Liver (tissue), 9 donors: ENCODE measurements around the gene ARAP2. TPM values are rescaled to one million over a fixed set of nuclear protein-coding genes. Genes with fewer than 3 reads are reported as not detected.

Experiments
- DNase-seq: peaks from one replicate; pipeline ENCODE4 v3.0.0-alpha.2; 2017; ENCODE audit warnings: low spot score
- H3K27ac ChIP-seq, 2 donors: one replicate each; pipeline ENCODE4 v1.7.0; 2013; ENCODE audit warnings: inconsistent platforms in 2 of 2, low read length in 2 of 2, control low read depth in 1 of 2, low read depth in 1 of 2, mild to moderate bottlenecking in 1 of 2
- H3K27me3 ChIP-seq, 4 donors: one replicate each; pipeline versions ENCODE4 v1.6.1 to v1.7.0; 2013; ENCODE audit warnings: low read length in 3 of 4, inconsistent platforms in 1 of 4, mild to moderate bottlenecking in 1 of 4, moderate library complexity in 1 of 4; ENCODE audit not compliant: control insufficient read depth in 4 of 4, insufficient read depth in 4 of 4
- H3K36me3 ChIP-seq, 4 donors: one replicate each; pipeline versions ENCODE4 v1.6.1 to v1.7.0; 2013; ENCODE audit warnings: low read length in 3 of 4, mild to moderate bottlenecking in 3 of 4, low read depth in 1 of 4, moderate library complexity in 1 of 4; ENCODE audit not compliant: control insufficient read depth in 4 of 4, insufficient read depth in 3 of 4
- H3K4me1 ChIP-seq, 4 donors: one replicate each; pipeline versions ENCODE4 v1.6.1 to v1.7.0; 2013; ENCODE audit warnings: low read length in 3 of 4, mild to moderate bottlenecking in 3 of 4, moderate library complexity in 1 of 4; ENCODE audit not compliant: control insufficient read depth in 4 of 4, insufficient read depth in 4 of 4
- H3K4me3 ChIP-seq, 3 donors: one replicate each; pipeline versions ENCODE4 v1.6.1 to v1.7.0; 2013; ENCODE audit warnings: low read length in 3 of 3, control low read depth in 1 of 3, low read depth in 1 of 3, mild to moderate bottlenecking in 1 of 3
- H3K9ac ChIP-seq, 2 donors: one replicate each; pipeline ENCODE4 v1.7.0; 2013; ENCODE audit warnings: low read length in 2 of 2, mild to moderate bottlenecking in 2 of 2, moderate library complexity in 2 of 2, control low read depth in 1 of 2, low read depth in 1 of 2
- H3K9me3 ChIP-seq, 4 donors: one replicate each; pipeline versions ENCODE4 v1.6.1 to v1.7.0; 2013; ENCODE audit warnings: low read length in 3 of 4; ENCODE audit not compliant: control insufficient read depth in 4 of 4
- ATF3 ChIP-seq: IDR thresholded peaks from 2 replicates; pipeline ENCODE4 v1.6.1; 2016; ENCODE audit warnings: antibody characterized with exemption
- CTCF ChIP-seq: fragments of 150-350 bp; IDR thresholded peaks from 2 replicates; pipeline ENCODE4 v1.5.1; 2017; ENCODE audit warnings: improper control_type of control experiment, low read depth, low read length; ENCODE audit not compliant: missing input control
- EGR1 ChIP-seq, 2 donors: IDR thresholded peaks; 2 replicates each; pipeline ENCODE4 v1.6.1; 2016 to 2018; ENCODE audit warnings: antibody characterized with exemption in 2 of 2, low read depth in 2 of 2
- FOXA2 ChIP-seq: IDR thresholded peaks from 2 replicates; pipeline ENCODE4 v1.6.1; 2016; ENCODE audit warnings: antibody characterized with exemption
- GABPA ChIP-seq, 2 donors: IDR thresholded peaks in 1 of 2; conservative IDR thresholded peaks in 1 of 2; 2 replicates each; pipeline ENCODE4 v1.6.1; 2016; ENCODE audit warnings: antibody characterized with exemption in 2 of 2, mild to moderate bottlenecking in 1 of 2, moderate library complexity in 1 of 2
- HNF4A ChIP-seq, 2 donors: conservative IDR thresholded peaks; 2 replicates each; pipeline ENCODE4 v1.6.1; 2016; ENCODE audit warnings: antibody characterized with exemption in 2 of 2, mild to moderate bottlenecking in 2 of 2
- HNF4G ChIP-seq: IDR thresholded peaks from 2 replicates; pipeline ENCODE4 v1.6.1; 2016; ENCODE audit warnings: antibody characterized with exemption
- JUND ChIP-seq, 2 donors: IDR thresholded peaks; 2 replicates each; pipeline ENCODE4 v1.6.1; 2016; ENCODE audit warnings: antibody characterized with exemption in 2 of 2
- NR2F2 ChIP-seq: IDR thresholded peaks from 2 replicates; pipeline ENCODE4 v1.6.1; 2016; ENCODE audit warnings: antibody characterized with exemption
- RAD21 ChIP-seq, 2 donors: IDR thresholded peaks; 2 replicates each; pipeline ENCODE4 v1.6.1; 2016; ENCODE audit warnings: antibody characterized with exemption in 2 of 2, mild to moderate bottlenecking in 2 of 2
- SP1 ChIP-seq: IDR thresholded peaks from 2 replicates; pipeline ENCODE4 v1.6.1; 2018; ENCODE audit warnings: antibody characterized with exemption, mild to moderate bottlenecking
- TAF1 ChIP-seq: conservative IDR thresholded peaks from 2 replicates; pipeline ENCODE4 v1.6.1; 2016; ENCODE audit warnings: antibody characterized with exemption, mild to moderate bottlenecking
- YY1 ChIP-seq: IDR thresholded peaks from 2 replicates; pipeline ENCODE4 v1.6.1; 2016; ENCODE audit warnings: antibody characterized with exemption, mild to moderate bottlenecking
- ZBTB33 ChIP-seq: IDR thresholded peaks from 2 replicates; pipeline ENCODE4 v1.6.1; 2016; ENCODE audit warnings: antibody characterized with exemption
- WGBS: extraction: QIAGEN DNeasy Blood & Tissue Kit; methylation state at CpG from one replicate; pipeline ENCODE4 v1.1.7; 2013; 5-methylcytosine and 5-hydroxymethylcytosine counted together
- polyA plus RNA-seq, 2 donors: library from polyadenylated mRNA; stranded (reverse) in 1 of 2; unstranded in 1 of 2; fragments of 200-250 nt in 1 of 2; fragments of >200 nt in 1 of 2; fragmentation: Nextera tagmentation in 1 of 2; extraction: Ambion mirVana in 1 of 2; gene quantifications; one replicate each; pipeline versions ENCODE4 v1.2.1 to v1.2.3, GENCODE V29; 2013 to 2015
- total RNA-seq, 2 donors: library from RNA; depleted of rRNA; stranded (reverse); fragments of >200 nt; gene quantifications; one replicate each; pipeline ENCODE4 v1.2.3, GENCODE V29; 2014
- TF ChIP-seq, protein P1 (sequence below): IDR thresholded peaks from 2 replicates; pipeline ENCODE4 v1.6.1; 2016; ENCODE audit warnings: antibody characterized with exemption, mild to moderate bottlenecking
- donor health status: healthy.
- donor health status: healthy.
- donor health status: healthy.
- donor health status: healthy.
- donor health status: healthy.

The ARAP2 gene
- total and polyA plus RNA-seq, 4 donors = 1.6 to 23.6 (median 5.4) TPM

DNA sequence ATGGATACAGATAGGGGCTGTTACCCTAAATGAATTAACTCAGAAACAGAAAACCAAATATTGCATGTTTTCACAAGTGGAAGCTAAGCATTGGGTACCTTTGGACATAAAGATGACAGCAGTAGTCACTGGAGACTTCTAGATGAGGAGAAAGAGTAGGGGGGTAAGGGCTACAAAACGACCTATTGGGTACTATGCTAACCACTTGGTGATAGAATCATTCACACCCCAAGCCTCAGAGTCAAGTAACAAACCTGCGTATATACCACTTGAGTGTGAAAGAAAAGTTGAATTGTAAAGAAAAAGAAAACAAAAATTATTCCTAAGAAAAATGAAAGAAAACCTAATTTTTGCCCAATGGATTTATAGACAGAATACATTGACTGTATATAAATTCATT lies 7.7 kb upstream of the ARAP2 start (continued):
- TF ChIP-seq CTCF (no peak), JUND (IDR thresholded peaks at IDR 0.05) (no peak)

DNA sequence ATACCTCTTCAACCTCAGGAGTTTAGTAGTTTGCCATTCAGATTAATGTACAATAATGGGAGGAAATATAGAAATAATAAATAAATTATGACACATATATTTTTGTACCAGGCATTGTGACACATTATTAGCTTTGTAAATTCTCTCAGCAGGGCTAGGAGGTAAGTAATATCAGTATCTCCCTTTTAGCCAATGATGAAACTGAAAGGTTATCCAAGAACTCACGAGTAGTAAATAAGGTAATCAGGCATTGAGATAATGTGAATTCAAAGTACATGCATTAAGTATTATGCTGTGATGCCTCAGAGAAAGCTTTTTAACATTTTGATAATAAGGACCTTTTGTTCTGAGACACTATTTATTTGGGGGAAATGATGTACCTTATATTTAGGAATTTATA lies 5.3 kb upstream of the ARAP2 start:
- Histone ChIP-seq H3K4me3 (no peak overlapping the region), H3K9ac (no peak overlapping the region), H3K4me1 (peaks cover 0 to 6% (median 2%) of the 10 kb centered on the region in 4 donors), H3K27me3 (no peaks in the 10 kb centered on the region), H3K9me3 (no peaks in the 10 kb centered on the region), H3K36me3 (no peaks in the 10 kb centered on the region), H3K27ac (no peak overlapping the region)
- DNase-seq = no peak
- TF ChIP-seq, protein P1, sequence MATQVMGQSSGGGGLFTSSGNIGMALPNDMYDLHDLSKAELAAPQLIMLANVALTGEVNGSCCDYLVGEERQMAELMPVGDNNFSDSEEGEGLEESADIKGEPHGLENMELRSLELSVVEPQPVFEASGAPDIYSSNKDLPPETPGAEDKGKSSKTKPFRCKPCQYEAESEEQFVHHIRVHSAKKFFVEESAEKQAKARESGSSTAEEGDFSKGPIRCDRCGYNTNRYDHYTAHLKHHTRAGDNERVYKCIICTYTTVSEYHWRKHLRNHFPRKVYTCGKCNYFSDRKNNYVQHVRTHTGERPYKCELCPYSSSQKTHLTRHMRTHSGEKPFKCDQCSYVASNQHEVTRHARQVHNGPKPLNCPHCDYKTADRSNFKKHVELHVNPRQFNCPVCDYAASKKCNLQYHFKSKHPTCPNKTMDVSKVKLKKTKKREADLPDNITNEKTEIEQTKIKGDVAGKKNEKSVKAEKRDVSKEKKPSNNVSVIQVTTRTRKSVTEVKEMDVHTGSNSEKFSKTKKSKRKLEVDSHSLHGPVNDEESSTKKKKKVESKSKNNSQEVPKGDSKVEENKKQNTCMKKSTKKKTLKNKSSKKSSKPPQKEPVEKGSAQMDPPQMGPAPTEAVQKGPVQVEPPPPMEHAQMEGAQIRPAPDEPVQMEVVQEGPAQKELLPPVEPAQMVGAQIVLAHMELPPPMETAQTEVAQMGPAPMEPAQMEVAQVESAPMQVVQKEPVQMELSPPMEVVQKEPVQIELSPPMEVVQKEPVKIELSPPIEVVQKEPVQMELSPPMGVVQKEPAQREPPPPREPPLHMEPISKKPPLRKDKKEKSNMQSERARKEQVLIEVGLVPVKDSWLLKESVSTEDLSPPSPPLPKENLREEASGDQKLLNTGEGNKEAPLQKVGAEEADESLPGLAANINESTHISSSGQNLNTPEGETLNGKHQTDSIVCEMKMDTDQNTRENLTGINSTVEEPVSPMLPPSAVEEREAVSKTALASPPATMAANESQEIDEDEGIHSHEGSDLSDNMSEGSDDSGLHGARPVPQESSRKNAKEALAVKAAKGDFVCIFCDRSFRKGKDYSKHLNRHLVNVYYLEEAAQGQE = no peak
- no peak for TF ChIP-seq NR2F2
- TF ChIP-seq RAD21 (IDR thresholded peaks at IDR 0.05) = no peak
- TF ChIP-seq EGR1 (IDR thresholded peaks at IDR 0.05; ENCODE audit: low read depth in 2 of 2) = no peak
- TF ChIP-seq ATF3 = no peak
- no peak for TF ChIP-seq FOXA2
- TF ChIP-seq TAF1 = no peak
- no peak for TF ChIP-seq HNF4G
- no peak for TF ChIP-seq YY1
- no peak for TF ChIP-seq GABPA (IDR thresholded peaks at IDR 0.05 in 1 of 2, conservative IDR thresholded peaks at IDR 0.05 in 1 of 2)
- TF ChIP-seq SP1 = no peak
- no peak for TF ChIP-seq HNF4A (conservative IDR thresholded peaks at IDR 0.05)
- no peak for TF ChIP-seq CTCF
- TF ChIP-seq ZBTB33 = no peak
- WGBS = 62% methylated on average over 1 of the region's 1 CpG
